ENCODE results near the gene DGKD.

DNA sequence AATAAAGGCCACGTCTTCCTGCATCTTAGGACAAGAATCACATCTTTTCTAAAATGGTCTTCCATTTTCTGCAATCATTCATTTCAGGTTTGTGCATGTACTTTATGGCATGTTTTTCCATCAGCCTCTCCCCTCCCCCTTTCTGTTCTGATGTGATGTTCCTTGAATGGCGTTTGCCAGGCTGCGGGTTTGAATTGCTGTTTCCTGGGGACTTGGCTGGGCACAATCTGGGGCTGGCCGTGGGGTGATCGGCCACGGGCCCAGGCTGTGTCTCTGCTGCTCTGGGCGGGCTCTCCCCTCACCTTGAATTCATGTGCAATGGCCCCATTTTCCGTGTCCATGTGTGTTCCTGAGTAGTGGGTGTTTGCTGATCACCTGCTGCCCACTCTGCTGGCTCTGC lies 15.2 kb downstream of the DGKD start:
- TF ChIP-seq CTCF (IDR thresholded peaks at IDR 0.05; ENCODE audit: low read length) = no peak
- TF ChIP-seq EZH2 (optimal IDR thresholded peaks at IDR 0.05; ENCODE audit: low read depth, low read length) = no peak

Measured in MM.1S (cell line).